Lower leg skin (tissue), 4 donors: ENCODE results near the gene HOXD11. TPM values are rescaled to one million over a fixed set of nuclear protein-coding genes. Genes with fewer than 3 reads are reported as not detected.
A peak's percentile ranks its signal among the peaks of the same experiment; 100 is the strongest.

Source experiments
- DNase-seq, 2 donors: peaks; one replicate each; pipeline ENCODE4 v3.0.0-alpha.2; 2019; ENCODE audit warnings: low spot score in 2 of 2
- H3K4me3 ChIP-seq: fragments of 200-600 bp; sonication (generic); 2 replicates; pipeline ENCODE4 v1.5.1; 2017; ENCODE audit warnings: mild to moderate bottlenecking, low read depth; ENCODE audit not compliant: poor library complexity, severe bottlenecking
- CTCF ChIP-seq, 3 donors: fragments of 450-650 bp; IDR thresholded peaks; one replicate each; pipeline ENCODE4 v1.5.1; 2016; ENCODE audit warnings: antibody characterized with exemption in 3 of 3, mild to moderate bottlenecking in 3 of 3, moderate library complexity in 2 of 3
- POLR2A ChIP-seq, 2 donors: fragments of 450-650 bp; IDR thresholded peaks; one replicate each; pipeline ENCODE4 v1.6.1; 2016 to 2017; ENCODE audit warnings: antibody characterized with exemption in 2 of 2, mild to moderate bottlenecking in 1 of 2, moderate library complexity in 1 of 2
- WGBS, 2 donors: methylation state at CpG; one replicate each; pipeline ENCODE4 v1.1.5; 2018; 5-methylcytosine and 5-hydroxymethylcytosine counted together
- intact Hi-C: fragments of 100-400 bp; cut with DNase I; formaldehyde crosslinking; loops from one replicate; pipeline ENCODE4 v1.15.0; 2023; ENCODE audit warnings: low total_unique reads
- total RNA-seq, 4 donors: library from RNA; depleted of rRNA; stranded (reverse); fragments of >200 nt; gene quantifications; one replicate each; pipeline ENCODE4 v1.1.0, GENCODE V29; 2016

The HOXD11 gene
- total RNA-seq, 4 donors from 2014 or later = 0.23 TPM; not detected in 3

DNA sequence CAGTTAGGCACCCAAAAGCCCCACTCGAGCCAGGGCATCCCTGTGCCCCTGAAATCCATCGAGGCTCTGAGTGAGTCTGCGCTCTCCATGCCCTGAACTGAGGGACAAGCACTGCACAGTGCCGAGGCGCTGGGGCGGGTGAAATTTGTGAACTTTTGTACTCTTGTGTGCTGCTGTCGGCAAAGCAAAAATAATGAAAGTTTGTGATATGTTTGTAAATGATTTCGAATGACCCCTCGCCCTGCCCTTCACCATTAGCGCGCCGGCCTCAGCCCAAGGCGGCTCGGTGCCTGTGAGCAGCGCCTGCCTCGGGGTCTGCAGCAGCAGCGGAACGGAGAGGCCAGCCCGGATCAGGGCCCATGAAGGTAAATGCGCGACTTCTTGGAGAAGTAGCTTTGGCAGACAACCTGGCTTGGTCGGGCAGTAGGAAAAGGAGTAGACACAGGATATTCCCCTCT lies 42.4 kb downstream of the HOXD11 start:
- DNase-seq = no peak
- TF ChIP-seq CTCF (IDR thresholded peaks at IDR 0.05) (no peak), POLR2A (IDR thresholded peaks at IDR 0.05) (no peak)
- WGBS, 2 donors = 59 to 74% methylated on average over 22 of the region's 22 CpGs
- no peak overlapping the region for H3K4me3 ChIP-seq
- intact Hi-C loops = no loop called here

- DNase-seq = peak in 1 of 2 donors; percentile 77
- intact Hi-C loops = no loop called here
- no peak overlapping the region for H3K4me3 ChIP-seq
- TF ChIP-seq CTCF (IDR thresholded peaks at IDR 0.05) (no peak), POLR2A (IDR thresholded peaks at IDR 0.05) (no peak)
- WGBS, 2 donors = 64 to 75% methylated on average over 24 of the region's 24 CpGs
Observed at GRCh38 chr2:176149939-176150583, 43.0 kb downstream of the HOXD11 start.

DNA sequence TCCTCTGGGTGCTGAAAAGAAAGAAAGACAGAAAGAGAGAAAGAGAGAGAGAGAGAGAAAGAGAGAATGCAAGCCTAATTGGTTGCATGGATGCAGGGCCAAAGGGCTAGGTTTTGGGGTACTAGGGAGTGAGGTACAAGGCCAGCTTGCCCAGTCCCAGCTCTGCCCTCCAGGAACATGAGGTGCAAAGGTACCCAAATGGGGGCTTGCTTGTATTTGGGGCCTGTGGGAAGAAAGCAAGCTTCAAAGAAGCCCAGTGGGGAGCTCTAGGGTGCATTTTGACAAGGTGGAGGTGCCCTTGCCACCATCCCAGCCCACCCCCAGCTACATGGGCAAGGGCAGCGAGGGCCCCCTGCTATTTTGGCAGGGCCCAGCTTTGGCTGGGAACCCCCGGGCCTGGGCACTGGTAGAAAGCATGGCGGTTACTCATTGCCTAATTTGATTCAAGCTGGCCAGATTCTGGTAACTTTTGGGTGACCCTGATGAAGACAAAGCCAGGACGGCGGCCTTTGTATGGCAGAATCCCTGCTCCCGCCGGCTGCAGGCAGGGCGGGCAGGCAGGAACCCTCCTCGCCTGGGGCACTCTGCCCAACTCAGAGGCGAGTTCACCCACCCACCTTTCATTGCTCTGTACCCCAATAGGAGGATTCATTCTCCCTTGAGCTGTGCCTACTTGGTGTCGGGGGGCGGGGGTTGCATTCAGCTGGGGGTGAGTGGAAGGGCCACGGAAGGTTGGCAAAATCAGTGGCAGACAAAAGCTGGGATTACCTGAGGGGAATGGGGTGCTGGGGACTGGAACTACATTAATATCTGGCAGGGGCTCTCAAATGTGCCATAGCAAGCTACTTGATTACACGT lies 43.7 kb downstream of the HOXD11 start:
- WGBS, 2 donors = 66 to 73% methylated on average over 14 of the region's 14 CpGs
- TF ChIP-seq POLR2A (IDR thresholded peaks at IDR 0.05) (no peak), CTCF (IDR thresholded peaks at IDR 0.05) (no peak)
- intact Hi-C loops = no loop called here
- H3K4me3 ChIP-seq = no peak overlapping the region
- peak in 1 of 2 donors; percentile 75 for DNase-seq

- DNase-seq = peak in 1 of 2 donors; percentile 70
- intact Hi-C loops = no loop called here
- no peak within 1 kb of the TSS for H3K4me3 ChIP-seq
- TF ChIP-seq CTCF (IDR thresholded peaks at IDR 0.05) = no peak
- TF ChIP-seq POLR2A (IDR thresholded peaks at IDR 0.05) = no peak
- 38 to 58% methylated on average over 32 to 55 of the region's 55 CpGs for WGBS, 2 donors
Observed at GRCh38 chr2:176151442-176152287, 44.6 kb downstream of the HOXD11 start, which contains the start of gene HOXD4. Gene HOXD4, plus strand, starts transcription at chr2:176151550. Its CDS starts 84 bp downstream, at chr2:176151634.

GRCh38 chr2:176152350-176153181 lies 45.5 kb downstream of the HOXD11 start:
- no peak overlapping the region for H3K4me3 ChIP-seq
- 50 to 54% methylated on average over 48 of the region's 48 CpGs for WGBS, 2 donors
- TF ChIP-seq CTCF (IDR thresholded peaks at IDR 0.05) (no peak), POLR2A (IDR thresholded peaks at IDR 0.05) (no peak)
- intact Hi-C loops = no loop called here
- peak in 1 of 2 donors; percentile 75 for DNase-seq
